ENCODE results near the gene RAB15.

RAB15 gene

DNA sequence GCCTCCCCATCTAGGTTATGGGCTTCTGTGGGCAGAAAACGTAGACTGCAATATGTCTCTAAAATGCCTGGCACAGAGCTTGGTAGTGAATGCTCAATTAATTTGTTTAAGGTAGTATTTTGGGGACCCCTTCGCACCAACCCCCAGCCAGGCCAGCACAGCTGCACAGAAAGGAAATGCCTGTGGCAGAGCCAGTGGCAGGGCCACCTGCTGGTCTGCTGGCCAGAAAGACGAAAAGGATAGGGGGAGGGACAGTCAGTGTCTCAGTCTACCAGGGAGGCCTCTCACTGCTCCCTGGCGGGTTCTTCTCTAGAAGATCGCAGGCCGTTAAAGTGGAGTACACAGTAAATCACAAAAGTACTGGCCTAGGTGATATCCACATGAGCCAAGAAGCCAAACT is 3.5 kb downstream of the RAB15 start:
- no peak for FAIRE-seq
- no peak for DNase-seq (ENCODE audit: insufficient read length, low spot score)
- TF ChIP-seq, protein P1, sequence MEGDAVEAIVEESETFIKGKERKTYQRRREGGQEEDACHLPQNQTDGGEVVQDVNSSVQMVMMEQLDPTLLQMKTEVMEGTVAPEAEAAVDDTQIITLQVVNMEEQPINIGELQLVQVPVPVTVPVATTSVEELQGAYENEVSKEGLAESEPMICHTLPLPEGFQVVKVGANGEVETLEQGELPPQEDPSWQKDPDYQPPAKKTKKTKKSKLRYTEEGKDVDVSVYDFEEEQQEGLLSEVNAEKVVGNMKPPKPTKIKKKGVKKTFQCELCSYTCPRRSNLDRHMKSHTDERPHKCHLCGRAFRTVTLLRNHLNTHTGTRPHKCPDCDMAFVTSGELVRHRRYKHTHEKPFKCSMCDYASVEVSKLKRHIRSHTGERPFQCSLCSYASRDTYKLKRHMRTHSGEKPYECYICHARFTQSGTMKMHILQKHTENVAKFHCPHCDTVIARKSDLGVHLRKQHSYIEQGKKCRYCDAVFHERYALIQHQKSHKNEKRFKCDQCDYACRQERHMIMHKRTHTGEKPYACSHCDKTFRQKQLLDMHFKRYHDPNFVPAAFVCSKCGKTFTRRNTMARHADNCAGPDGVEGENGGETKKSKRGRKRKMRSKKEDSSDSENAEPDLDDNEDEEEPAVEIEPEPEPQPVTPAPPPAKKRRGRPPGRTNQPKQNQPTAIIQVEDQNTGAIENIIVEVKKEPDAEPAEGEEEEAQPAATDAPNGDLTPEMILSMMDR (IDR thresholded peaks at IDR 0.05; ENCODE audit: insufficient read depth, missing control alignments) = no peak

- FAIRE-seq (no peak), DNase-seq (ENCODE audit: insufficient read length, low spot score) (no peak)
- TF ChIP-seq, protein P1 (IDR thresholded peaks at IDR 0.05; ENCODE audit: insufficient read depth, missing control alignments) = no peak
These were observed 4.0 kb downstream of the RAB15 start for GRCh38 chr14:64968167-64968566.

DNA sequence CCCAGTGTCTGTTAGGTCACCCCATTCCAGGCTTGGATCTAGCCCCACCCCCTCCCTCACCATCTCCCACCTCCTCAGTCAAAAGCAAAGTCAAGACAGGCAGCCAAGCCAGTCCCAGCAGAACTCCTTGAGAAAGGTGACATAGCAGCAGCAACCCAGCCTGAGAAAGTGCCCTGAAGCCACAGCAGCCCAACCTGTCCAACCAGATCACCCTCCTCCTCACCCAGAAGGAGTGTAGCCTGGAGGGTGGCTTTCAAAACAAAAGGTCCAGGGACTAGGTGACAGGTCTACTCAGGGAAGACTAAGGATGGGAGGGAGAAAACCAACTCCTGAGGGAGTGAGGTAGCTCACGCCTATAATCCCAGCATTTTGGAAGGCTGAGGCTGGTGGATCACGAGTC is 5.2 kb downstream of the RAB15 start:
- TF ChIP-seq, protein P1 (IDR thresholded peaks at IDR 0.05; ENCODE audit: insufficient read depth, missing control alignments) = no peak
- no peak for DNase-seq (ENCODE audit: insufficient read length, low spot score)

GRCh38 chr14:64965356-64966000 is 6.7 kb downstream of the RAB15 start:
- FAIRE-seq (no peak), DNase-seq (ENCODE audit: insufficient read length, low spot score) (no peak)
- TF ChIP-seq, protein P1 (IDR thresholded peaks at IDR 0.05; ENCODE audit: insufficient read depth, missing control alignments) = no peak

More for the DNA sequence above, 5.2 kb downstream of the RAB15 start:
- no peak for FAIRE-seq

DNA sequence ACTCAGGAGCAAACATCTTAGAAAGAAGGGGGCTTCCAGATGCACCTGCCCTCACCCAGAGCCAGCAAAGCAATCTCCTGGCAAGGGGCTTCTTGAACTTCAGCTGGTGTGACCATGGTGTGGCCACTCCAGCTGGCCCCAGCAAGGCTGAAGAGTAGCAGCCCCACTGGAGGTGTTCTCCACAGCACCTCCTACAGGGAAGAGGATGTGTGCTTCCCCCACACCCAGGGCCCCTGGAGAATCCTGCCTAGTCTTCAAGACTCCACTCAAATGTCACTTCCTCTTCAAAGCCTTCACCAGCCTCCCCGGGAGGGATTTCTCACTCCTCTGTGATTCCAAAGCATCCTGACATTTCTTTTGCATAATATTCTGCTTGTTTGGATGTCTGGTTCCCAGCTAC is 8.5 kb downstream of the RAB15 start:
- TF ChIP-seq, protein P1 (IDR thresholded peaks at IDR 0.05; ENCODE audit: insufficient read depth, missing control alignments) = no peak
- no peak for FAIRE-seq
- no peak for DNase-seq (ENCODE audit: insufficient read length, low spot score)

- TF ChIP-seq, protein P1 (IDR thresholded peaks at IDR 0.05; ENCODE audit: insufficient read depth, missing control alignments) = peak; percentile 30
- no peak for DNase-seq (ENCODE audit: insufficient read length, low spot score)
- no peak for FAIRE-seq
These were observed 11.3 kb downstream of the RAB15 start for GRCh38 chr14:64960762-64961276.

- FAIRE-seq (no peak), DNase-seq (ENCODE audit: insufficient read length, low spot score) (no peak)
- TF ChIP-seq, protein P1 (IDR thresholded peaks at IDR 0.05; ENCODE audit: insufficient read depth, missing control alignments) = no peak
These were observed 13.4 kb downstream of the RAB15 start for GRCh38 chr14:64958743-64959142.
